GM12878 (cell line): ENCODE data around the gene GMCL1. TPM values are rescaled to one million over a fixed set of nuclear protein-coding genes. Genes with fewer than 3 reads are reported as not detected.

Experiments used
- ATAC-seq: fragments of 200-7000 bp; cut with Tn5 transposase; 3 replicates; pipeline ENCODE4 v1.9.1; 2020; ENCODE audit warnings: mild to moderate bottlenecking, moderate library complexity
- BruUV-seq: library from RNA; stranded (reverse); fragments of 400-500 nt; replicated peaks from 2 replicates; lab custom pipeline; 2021; lab: Mats Ljungman, UMichigan
- CTCF ChIA-PET: fragments of 300-600 bp; sonication (Branson Sonifier 250); formaldehyde crosslinking; extraction: SDS; loops from one replicate; lab custom pipeline; 2021; ENCODE audit warnings: inconsistent platforms; lab: Yijun Ruan, JAX
- POLR2A ChIA-PET: fragments of 350-600 bp; formaldehyde crosslinking; extraction: SDS; loops from one replicate; lab custom pipeline; 2021; ENCODE audit warnings: inconsistent platforms; lab: Charles Lee
- RAD21 ChIA-PET: fragments of 300-600 bp; sonication (Branson Sonifier 250); formaldehyde crosslinking; loops from one replicate; lab custom pipeline; 2023; ENCODE audit warnings: antibody characterized with exemption; ENCODE audit not compliant: unreplicated experiment; lab: Charles Lee
- SMC1A ChIA-PET: fragments of 300-600 bp; sonication (Branson Sonifier 250); formaldehyde crosslinking; loops from one replicate; lab custom pipeline; 2023; ENCODE audit not compliant: unreplicated experiment, uncharacterized antibody; lab: Charles Lee
- DNase-seq: peaks from one replicate; pipeline ENCODE4 v3.0.0-alpha.2; 2011; ENCODE audit warnings: low read depth, low spot score
- FAIRE-seq: peaks from 3 replicates; lab custom pipeline; 2011; peaks lifted over from hg19 to GRCh38; lab: Jason Lieb, UNC
- H2AFZ ChIP-seq: 2 replicates; pipeline ENCODE4 v1.6.0; 2011; ENCODE audit warnings: low read depth, low read length, control low read depth; ENCODE audit not compliant: control insufficient read depth
- H3K27ac ChIP-seq: 2 replicates; pipeline ENCODE4 v1.5.1; 2011; ENCODE audit warnings: control low read depth; ENCODE audit not compliant: control insufficient read depth, insufficient read depth
- H3K27me3 ChIP-seq, 2 experiments: replicated peaks in 1 of 2; 2 replicates each; pipeline versions ENCODE4 v1.6.0 to v1.6.1; 2011; ENCODE audit warnings: low read length in 1 of 2; ENCODE audit not compliant: control insufficient read depth in 2 of 2, insufficient read depth in 2 of 2
- H3K36me3 ChIP-seq, 2 experiments: 2 replicates each; pipeline ENCODE4 v1.5.1; 2011; ENCODE audit warnings: low read length in 1 of 2; ENCODE audit not compliant: control insufficient read depth in 2 of 2, insufficient read depth in 2 of 2
- H3K4me1 ChIP-seq: 2 replicates; pipeline ENCODE4 v1.6.1; 2011; ENCODE audit warnings: mild to moderate bottlenecking, low read length, moderate library complexity, mixed read lengths; ENCODE audit not compliant: control insufficient read depth, insufficient read depth
- H3K4me2 ChIP-seq: 2 replicates; pipeline ENCODE4 v1.6.0; 2011; ENCODE audit warnings: control low read depth; ENCODE audit not compliant: control insufficient read depth, insufficient read depth
- H3K4me3 ChIP-seq: fragments of 200-600 bp; sonication (generic); 2 replicates; pipeline ENCODE4 v1.5.1; 2016
- H3K79me2 ChIP-seq: 2 replicates; pipeline ENCODE4 v1.6.0; 2011; ENCODE audit warnings: low read length; ENCODE audit not compliant: control insufficient read depth, insufficient read depth
- H3K9ac ChIP-seq: 2 replicates; pipeline ENCODE4 v1.8.0; 2011; ENCODE audit warnings: low read length, control low read depth, mixed read lengths; ENCODE audit not compliant: control insufficient read depth, insufficient read depth
- H3K9me3 ChIP-seq: replicated peaks from 3 replicates; pipeline ENCODE4 v1.5.1; 2011; ENCODE audit warnings: mild to moderate bottlenecking, low read length; ENCODE audit not compliant: control insufficient read depth, insufficient read depth
- H4K20me1 ChIP-seq: 2 replicates; pipeline ENCODE4 v1.6.0; 2011; ENCODE audit not compliant: control insufficient read depth, insufficient read depth
- ATF7 ChIP-seq: fragments of 450-650 bp; IDR thresholded peaks from 2 replicates; pipeline ENCODE4 v1.6.1; 2016; ENCODE audit warnings: low read depth, mild to moderate bottlenecking
- BCL11A ChIP-seq: IDR thresholded peaks from 2 replicates; pipeline ENCODE4 v1.6.1; 2011; ENCODE audit warnings: low read depth, low read length
- BCLAF1 ChIP-seq: fragments of 450-650 bp; IDR thresholded peaks from 2 replicates; pipeline ENCODE4 v1.6.1; 2017; ENCODE audit warnings: antibody characterized with exemption, mild to moderate bottlenecking, moderate library complexity
- BHLHE40 ChIP-seq, 2 experiments: fragments of 450-650 bp in 1 of 2; IDR thresholded peaks; 2 replicates each; pipeline ENCODE4 v1.6.1; 2011 to 2017; ENCODE audit warnings: low read depth in 2 of 2, borderline replicate concordance in 1 of 2, improper control_type of control experiment in 1 of 2, low read length in 1 of 2, mild to moderate bottlenecking in 1 of 2
- CBFB ChIP-seq: IDR thresholded peaks from 2 replicates; pipeline ENCODE4 v1.6.1; 2016; ENCODE audit warnings: antibody characterized with exemption, low read depth
- CEBPB ChIP-seq, 2 experiments: fragments of 150-350 bp in 1 of 2; IDR thresholded peaks; 2 replicates each; pipeline ENCODE4 v1.6.1; 2012 to 2014; ENCODE audit warnings: low read depth in 2 of 2, low read length in 2 of 2, borderline replicate concordance in 1 of 2, inconsistent platforms in 1 of 2
- CHD2 ChIP-seq: IDR thresholded peaks from 2 replicates; pipeline ENCODE4 v1.6.1; 2011; ENCODE audit warnings: low read depth, low read length, improper control_type of control experiment, borderline replicate concordance
- E2F4 ChIP-seq: IDR thresholded peaks from 2 replicates; pipeline ENCODE4 v1.6.1; 2012; ENCODE audit warnings: low read depth, low read length, improper control_type of control experiment
- IRF3 ChIP-seq: fragments of 450-650 bp; IDR thresholded peaks from 2 replicates; pipeline ENCODE4 v1.6.1; 2014; ENCODE audit warnings: mild to moderate bottlenecking
- JUND ChIP-seq: IDR thresholded peaks from 2 replicates; pipeline ENCODE4 v1.6.1; 2012; ENCODE audit warnings: low read depth, mild to moderate bottlenecking, low read length, improper control_type of control experiment, moderate library complexity
- MXI1 ChIP-seq: fragments of 150-350 bp; IDR thresholded peaks from 2 replicates; pipeline ENCODE4 v1.6.1; 2011; ENCODE audit warnings: low read depth, mild to moderate bottlenecking, inconsistent platforms, low read length, improper control_type of control experiment
- NFXL1 ChIP-seq: fragments of 450-650 bp; IDR thresholded peaks from 2 replicates; pipeline ENCODE4 v1.6.1; 2017; ENCODE audit warnings: antibody characterized with exemption, mild to moderate bottlenecking, borderline replicate concordance
- NFYA ChIP-seq: IDR thresholded peaks from 2 replicates; pipeline ENCODE4 v1.6.1; 2011; ENCODE audit warnings: low read depth, mild to moderate bottlenecking, low read length, improper control_type of control experiment, borderline replicate concordance
- NR2C1 ChIP-seq: fragments of 450-650 bp; IDR thresholded peaks from 2 replicates; pipeline ENCODE4 v1.6.1; 2017; ENCODE audit warnings: antibody characterized with exemption, mild to moderate bottlenecking, moderate library complexity
- RAD21 ChIP-seq: IDR thresholded peaks from 2 replicates; pipeline ENCODE4 v1.6.1; 2011; ENCODE audit warnings: mild to moderate bottlenecking, low read depth, low read length, moderate library complexity; ENCODE audit not compliant: insufficient read depth
- ZBTB4 ChIP-seq: fragments of 450-650 bp; formaldehyde crosslinking; IDR thresholded peaks from 2 replicates; pipeline ENCODE4 v1.4.0; 2022; ENCODE audit warnings: mild to moderate bottlenecking, moderate library complexity
- WGBS: methylation state at CpG from one replicate; pipeline ENCODE4 v1.1.6; 2016; ENCODE audit warnings: low lambda C conversion rate; ENCODE audit not compliant: insufficient replicate concordance, insufficient coverage; ENCODE audit errors: missing lambda C conversion rate; 5-methylcytosine and 5-hydroxymethylcytosine counted together
- in situ Hi-C: fragments of 300-500 bp; cut with MboI; formaldehyde crosslinking; loops from 9 replicates; pipeline ENCODE4 v1.14.3; 2018; ENCODE audit warnings: mixed read lengths
- intact Hi-C: fragments of 100-400 bp; cut with micrococcal nuclease; formaldehyde crosslinking; loops from one replicate; pipeline ENCODE4 v1.14.2; 2022; ENCODE audit not compliant: unreplicated experiment
- polyA plus RNA-seq, 11 experiments: library from polyadenylated mRNA; depleted of rRNA in 4 of 11; unstranded in 6 of 11; stranded (reverse) in 5 of 11; fragments of >200 nt; fragmentation: Nextera tagmentation in 4 of 11; fragmentation: Illumina TruSeq in 1 of 11; extraction: Ambion mirVana in 4 of 11; extraction: Trizol in 1 of 11; gene quantifications; 1 replicate in 1 of 11; 2 replicates in 10 of 11; pipeline versions ENCODE4 v1.2.1 to v1.2.3, GENCODE V29; 2011 to 2016; ENCODE audit warnings: inconsistent platforms in 2 of 11, missing spikeins in 2 of 11, low read depth in 1 of 11
- total RNA-seq, 4 experiments: library from RNA; depleted of rRNA in 3 of 4; stranded (reverse); fragments of >200 nt in 3 of 4; fragmentation: Illumina TruSeq in 1 of 4; extraction: Trizol in 1 of 4; gene quantifications; 2 replicates each; pipeline versions ENCODE4 v1.2.1 to v1.2.3, GENCODE V29; 2013 to 2021

Gene GMCL1
- total and polyA plus RNA-seq, 10 of the 15 experiments (the other 5 are each of a cell fraction or from before 2014, with no cell fraction given): 3.7 to 21.4 (median 12.3) TPM

GRCh38 chr2:69805887-69806286, 23.6 kb upstream of the GMCL1 start:
- no peak for ATAC-seq
- SMC1A ChIA-PET: interaction anchor here (0.6 to 2.3 kb wide), 3 partner anchors 10 to 231 kb away, joined by 5 to 19 read pairs (median 7); no protein-coding TSS in a partner anchor
- in situ Hi-C loops: loop anchor here (5.0 to 25.0 kb wide), 2 partner anchors 64 to 244 kb away; partner anchors contain the start of gene ANXA4
- peaks cover 4 to 16% of the 10 kb centered on the region in 2 experiments for H3K36me3 ChIP-seq
- BruUV-seq: no TSS peak
- CTCF ChIA-PET: interaction anchor here (1.2 to 11.7 kb wide), 5 partner anchors 11 to 241 kb away, joined by 3 to 103 read pairs (median 5); no protein-coding TSS in a partner anchor
- no peak overlapping the region for H3K4me2 ChIP-seq
- H3K27ac ChIP-seq: no peak overlapping the region
- H3K27me3 ChIP-seq: no peaks in the 10 kb centered on the region
- no peak overlapping the region for H2AFZ ChIP-seq
- H3K9me3 ChIP-seq: no peaks in the 10 kb centered on the region
- intact Hi-C loops: no loop called here
- FAIRE-seq: no peak
- H3K4me1 ChIP-seq: peaks cover 32% of the 10 kb centered on the region
- RAD21 ChIA-PET: interaction anchor here (1.2 kb wide), 1 partner anchor 81 kb away, joined by 5 read pairs; no protein-coding TSS in a partner anchor
- 53% methylated on average over 1 of the region's 1 CpG for WGBS
- POLR2A ChIA-PET: interaction anchor here (0.7 to 4.9 kb wide), 3 partner anchors 10 to 34 kb away, joined by 3 to 19 read pairs (median 4); no protein-coding TSS in a partner anchor
- H3K79me2 ChIP-seq: no peaks in the 10 kb centered on the region
- H3K4me3 ChIP-seq: no peak overlapping the region
- H3K9ac ChIP-seq: no peak overlapping the region
- no peak for DNase-seq
- H4K20me1 ChIP-seq: no peaks in the 10 kb centered on the region
- TF ChIP-seq CHD2 (no peak), NR2C1 (no peak), BCL11A (no peak), ZBTB4 (CRISPR knock-in tag) (no peak), MXI1 (no peak), CBFB (no peak), BCLAF1 (no peak), E2F4 (no peak), JUND (no peak), CEBPB (IDR thresholded peaks at IDR 0.05; ENCODE audit: borderline replicate concordance in 1 of 2, low read depth in 2 of 2, low read length in 2 of 2) (no peak), BHLHE40 (IDR thresholded peaks at IDR 0.05; ENCODE audit: borderline replicate concordance in 1 of 2, low read depth in 2 of 2, low read length in 1 of 2) (no peak), NFYA (no peak), RAD21 (no peak), IRF3 (no peak), ATF7 (no peak), NFXL1 (no peak)
